SHP77 treated with DMSO at 0.1 percent for 48 hours (cell line): ENCODE data around the gene NSUN7.
"Not testable (repeated sequence)": the region's sequence is repeated elsewhere in the genome, so short reads cannot be mapped to it uniquely, and the experiment has no call there.

Source experiments
- DNase-seq: peaks from one replicate; lab custom pipeline; 2025; lab: John Stamatoyannopoulos, UW

The NSUN7 gene

GRCh38 chr4:40737879-40738278, 11.9 kb upstream of the NSUN7 start:
- DNase-seq, result no peak

- no peak for DNase-seq
Observed at GRCh38 chr4:40739347-40739746, 10.4 kb upstream of the NSUN7 start.

- DNase-seq, result no peak
Observed at GRCh38 chr4:40744218-40744617, 5.5 kb upstream of the NSUN7 start.

GRCh38 chr4:40745285-40745984, 4.3 kb upstream of the NSUN7 start:
- no peak for DNase-seq

DNA sequence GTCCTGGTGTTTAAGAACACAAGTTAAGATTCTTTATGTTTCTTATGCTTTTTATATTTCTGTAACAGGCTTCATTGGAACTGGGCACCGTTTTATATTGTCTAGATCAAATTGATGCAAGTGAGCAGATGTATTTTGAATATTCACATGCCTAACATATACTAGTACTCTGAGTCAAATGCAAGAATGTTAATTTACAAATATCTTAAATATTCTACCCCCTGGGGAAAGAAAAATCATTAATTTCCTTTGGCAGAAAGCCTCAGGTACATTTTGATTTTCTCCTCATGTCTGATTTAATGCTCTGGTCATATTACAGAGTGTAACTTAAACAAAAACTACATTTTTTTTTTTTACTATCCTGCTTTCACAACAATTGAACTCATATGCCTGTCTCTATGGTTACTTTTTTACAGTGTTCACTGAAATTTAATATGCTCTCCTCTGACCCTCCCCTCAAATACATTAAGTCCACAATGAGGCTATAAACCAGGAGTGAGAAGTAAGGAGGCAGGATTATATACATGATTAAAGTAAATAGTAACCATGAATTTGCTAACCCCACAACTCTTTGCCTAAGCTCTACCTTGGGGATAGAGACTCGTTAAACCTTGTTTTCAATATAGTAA, 2.4 kb upstream of the NSUN7 start:
- DNase-seq, result no peak

- DNase-seq, result no peak
Observed at GRCh38 chr4:40750461-40751258, 905 bp downstream of the NSUN7 start.

- DNase-seq, result no peak
Observed at GRCh38 chr4:40755616-40756015, 5.9 kb downstream of the NSUN7 start.

DNA sequence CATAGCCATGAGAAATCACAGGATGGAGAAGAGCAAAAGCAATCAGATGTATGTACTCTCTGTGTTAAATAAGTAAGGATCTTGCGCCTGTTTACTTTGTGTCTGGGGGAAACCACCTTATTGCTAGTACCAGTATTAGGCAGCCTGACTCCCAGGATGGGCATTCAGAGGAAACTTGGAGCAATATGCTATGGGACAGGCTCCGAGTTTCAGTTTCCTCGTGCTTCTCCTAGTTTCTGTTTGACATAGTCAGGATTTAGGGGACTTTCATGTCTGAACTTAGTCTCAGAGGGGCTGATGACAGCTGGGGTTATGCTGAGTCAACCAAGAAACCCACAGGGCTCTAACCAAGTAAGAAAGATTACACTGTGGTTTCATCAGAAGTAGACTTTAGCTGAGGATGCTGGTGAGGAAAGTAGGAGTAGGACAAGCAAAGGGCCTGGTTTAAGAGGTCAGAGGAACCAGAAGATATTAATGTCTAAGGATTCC, 13.5 kb downstream of the NSUN7 start:
- no peak for DNase-seq

- no peak for DNase-seq
Observed at GRCh38 chr4:40769266-40769665, 19.5 kb downstream of the NSUN7 start.

GRCh38 chr4:40778090-40778489, 28.3 kb downstream of the NSUN7 start:
- no peak for DNase-seq

GRCh38 chr4:40782876-40783275, 33.1 kb downstream of the NSUN7 start:
- no peak for DNase-seq

DNA sequence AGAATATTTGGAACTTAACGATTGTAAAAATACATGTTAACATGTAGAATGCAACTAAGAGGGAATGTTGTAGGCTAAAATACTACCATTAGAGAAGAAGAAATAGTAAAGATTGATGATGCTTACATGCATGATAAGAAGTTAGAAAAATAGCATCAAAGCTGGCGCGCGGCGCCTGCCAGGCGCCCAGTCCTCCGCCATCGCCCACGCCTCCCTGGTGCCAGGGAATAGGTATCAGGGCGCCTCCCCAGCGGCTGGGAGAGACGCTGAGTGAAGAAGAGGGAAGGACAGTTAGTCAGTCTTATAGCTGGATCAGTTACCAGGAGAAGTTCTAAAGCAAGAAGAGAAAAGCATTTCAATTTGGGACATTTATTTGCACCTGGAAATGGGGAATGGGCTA, 36.0 kb downstream of the NSUN7 start:
- DNase-seq, result no peak

GRCh38 chr4:40788331-40788730, 38.6 kb downstream of the NSUN7 start:
- no peak for DNase-seq

DNA sequence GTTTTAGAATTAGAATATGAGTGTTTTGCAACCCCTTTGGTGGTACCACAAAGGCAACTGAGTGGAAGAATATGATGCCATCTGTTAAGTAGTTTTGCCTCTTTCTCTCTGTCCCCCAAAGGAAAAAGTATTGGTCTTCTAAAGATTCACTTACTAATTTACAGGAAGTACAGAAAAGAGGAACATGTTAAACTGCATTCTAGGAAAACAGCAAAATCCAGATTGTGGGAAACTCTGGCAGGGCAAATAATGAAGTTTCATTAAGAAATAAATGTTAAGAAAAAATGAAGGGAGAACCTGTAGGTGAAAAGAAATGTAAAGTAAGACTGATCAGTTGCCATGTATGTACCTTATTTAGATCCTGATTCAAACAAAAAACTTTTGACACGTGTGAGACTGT, 39.3 kb downstream of the NSUN7 start:
- no peak for DNase-seq

- no peak for DNase-seq
Observed at GRCh38 chr4:40789771-40790170, 40.0 kb downstream of the NSUN7 start.

GRCh38 chr4:40800064-40800463, 50.3 kb downstream of the NSUN7 start:
- no peak for DNase-seq

DNA sequence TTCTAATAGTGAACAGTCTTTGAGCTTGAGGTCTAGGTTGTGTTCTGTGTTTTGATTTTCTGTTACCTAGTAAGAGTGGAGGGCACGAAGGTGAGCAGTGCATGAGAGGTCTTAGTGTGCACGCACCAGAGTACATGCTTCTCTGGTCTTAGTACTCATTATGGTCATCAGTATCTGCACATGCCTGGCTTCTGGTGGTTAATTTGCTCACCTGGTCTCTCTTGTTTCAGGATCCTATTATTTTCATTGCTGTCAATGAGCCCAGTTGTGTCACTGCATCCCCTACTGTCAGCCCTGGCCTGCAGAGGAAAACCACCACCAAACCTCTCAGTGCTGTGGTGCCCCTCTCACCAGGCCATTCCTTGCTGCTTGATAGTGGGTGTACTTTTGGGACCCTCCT, 54.8 kb downstream of the NSUN7 start:
- DNase-seq, result no peak

- DNase-seq, result no peak
Observed at GRCh38 chr4:40808926-40809457, 59.2 kb downstream of the NSUN7 start.

DNA sequence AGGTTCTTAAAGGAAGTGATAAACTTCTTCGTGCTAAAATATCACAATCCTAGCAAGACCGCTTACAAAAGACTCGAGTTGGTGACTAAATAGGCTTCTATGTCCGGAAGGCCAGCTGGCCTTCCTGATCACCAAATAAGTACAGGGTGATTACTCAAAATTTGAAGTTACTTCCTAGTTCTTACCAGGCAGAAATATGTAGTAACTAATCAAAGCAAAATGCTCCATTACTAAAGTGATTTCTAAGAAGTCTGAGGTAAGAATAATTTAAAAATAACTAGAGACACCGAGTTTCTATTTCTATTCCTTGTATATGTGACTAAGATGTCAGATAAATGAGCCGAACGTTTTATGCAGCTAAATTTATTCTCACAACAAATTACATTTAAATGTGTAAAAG, 62.2 kb downstream of the NSUN7 start:
- DNase-seq, result no peak

DNA sequence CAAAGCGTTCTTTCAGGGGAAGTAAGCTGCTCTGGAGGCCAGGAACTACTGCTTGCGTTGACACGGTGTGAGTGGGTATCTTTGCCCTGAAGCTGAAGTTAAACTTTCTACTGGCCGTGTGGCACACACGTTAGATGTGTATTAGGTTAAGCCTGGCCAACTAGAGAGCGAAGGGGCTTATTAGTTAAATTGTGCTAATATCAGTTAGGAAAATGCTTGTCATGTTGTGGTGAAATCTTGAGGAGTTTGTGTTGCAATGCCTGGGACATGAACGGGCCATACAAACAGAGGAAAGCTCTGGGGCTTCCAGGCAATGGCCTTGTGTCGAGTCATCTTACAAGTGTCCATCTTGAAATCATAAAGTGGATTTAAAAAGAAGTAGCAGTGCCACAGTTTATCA, 62.6 kb downstream of the NSUN7 start:
- no peak for DNase-seq

GRCh38 chr4:40812856-40813255, 63.1 kb downstream of the NSUN7 start:
- DNase-seq, result no peak

DNA sequence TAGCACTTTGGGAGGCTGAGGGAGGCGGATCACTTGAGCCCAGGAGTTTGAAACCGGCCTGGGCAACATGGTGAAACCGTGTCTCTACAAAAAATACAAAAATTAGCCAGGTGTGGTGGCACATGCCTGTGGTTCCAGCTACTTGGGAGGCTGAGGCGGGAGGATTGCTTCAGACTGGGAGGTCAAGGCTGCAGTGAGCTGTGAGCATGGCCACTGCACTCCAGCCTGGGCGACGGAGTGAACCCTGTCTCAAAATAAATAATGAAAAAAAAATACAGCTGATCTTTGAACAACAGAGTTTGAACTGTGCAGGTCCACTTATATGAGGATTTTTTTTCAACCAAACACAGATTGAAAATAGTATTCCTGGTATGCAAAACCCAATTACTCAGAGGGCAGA, 67.4 kb downstream of the NSUN7 start:
- not testable (repeated sequence) for DNase-seq

DNA sequence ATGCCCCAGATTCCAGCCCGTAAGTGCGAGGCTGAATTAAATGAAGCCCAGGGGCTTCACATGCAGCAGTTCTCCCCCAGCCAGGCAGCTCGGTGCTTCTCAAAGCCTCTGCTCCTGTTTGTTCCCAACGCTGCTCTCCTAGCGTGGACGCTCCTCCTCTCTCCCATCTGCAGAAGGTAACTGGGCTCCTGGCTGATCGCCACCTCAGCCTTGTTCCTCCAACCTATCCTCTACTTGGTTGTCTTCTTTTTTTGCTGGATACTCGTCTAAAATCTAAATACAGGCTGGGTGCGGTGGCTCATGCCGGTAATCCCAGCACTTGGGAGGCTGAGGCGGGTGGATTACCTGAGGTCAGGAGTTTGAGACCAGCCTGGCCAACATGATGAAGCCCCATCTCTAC, 70.3 kb downstream of the NSUN7 start:
- no peak for DNase-seq
